Astrocyte of the cerebellum (primary cell): ENCODE results near the gene AKNA.

ENCODE experiments used
- DNase-seq: peaks from one replicate; pipeline ENCODE4 v3.0.0-alpha.2; 2011; ENCODE audit warnings: low read depth
- H3K4me3 ChIP-seq: 2 replicates; pipeline ENCODE4 v1.5.1; 2011; ENCODE audit warnings: mild to moderate bottlenecking, low read depth, low read length, moderate library complexity
- CTCF ChIP-seq: IDR thresholded peaks from 2 replicates; pipeline ENCODE4 v1.5.1; 2012; ENCODE audit warnings: low read length, low read depth, moderate library complexity, mild to moderate bottlenecking; ENCODE audit errors: missing control alignments
- in situ Hi-C: cut with HindIII; loops from 2 replicates; pipeline ENCODE4 v1.10.0; 2017; ENCODE audit warnings: low sequenced_read_pairs

The AKNA gene

GRCh38 chr9:114395768-114396167 is 8.0 kb upstream of the AKNA start:
- no peak for DNase-seq
- in situ Hi-C loops = no loop called here
- TF ChIP-seq CTCF = no peak
- no peak overlapping the region for H3K4me3 ChIP-seq

GRCh38 chr9:114395334-114395617 is 7.5 kb upstream of the AKNA start:
- DNase-seq = no peak
- in situ Hi-C loops = no loop called here
- TF ChIP-seq CTCF = no peak
- no peak overlapping the region for H3K4me3 ChIP-seq

- no peak for TF ChIP-seq CTCF
- H3K4me3 ChIP-seq = no peak overlapping the region
- DNase-seq = no peak
- in situ Hi-C loops = no loop called here
Observed at GRCh38 chr9:114394523-114395333, 6.9 kb upstream of the AKNA start.

GRCh38 chr9:114392749-114393112 is 4.9 kb upstream of the AKNA start:
- no peak overlapping the region for H3K4me3 ChIP-seq
- no peak for DNase-seq
- in situ Hi-C loops = no loop called here
- no peak for TF ChIP-seq CTCF

- no peak for DNase-seq
- TF ChIP-seq CTCF = no peak
- in situ Hi-C loops = no loop called here
- no peak overlapping the region for H3K4me3 ChIP-seq
Observed at GRCh38 chr9:114390952-114391351, 3.2 kb upstream of the AKNA start.

GRCh38 chr9:114389612-114390368 is 2.0 kb upstream of the AKNA start:
- in situ Hi-C loops = no loop called here

More at GRCh38 chr9:114389612-114390368, 2.0 kb upstream of the AKNA start:
- H3K4me3 ChIP-seq = no peak overlapping the region
- TF ChIP-seq CTCF = no peak
- DNase-seq = no peak
